Measurements from ENCODE around the gene DDX1. TPM values are rescaled to one million over a fixed set of nuclear protein-coding genes. Genes with fewer than 3 reads are reported as not detected.
"Not testable (repeated sequence)": the region's sequence is repeated elsewhere in the genome, so short reads cannot be mapped to it uniquely, and the experiment has no call there.

The DDX1 gene
- total RNA-seq, 1 experiment from 2014 or later, result 131 TPM

GRCh38 chr2:15593327-15593705, 1.6 kb downstream of the DDX1 start:
- in situ Hi-C loops (cut with HindIII; ENCODE audit: low sequenced_read_pairs), result no loop called here
- DNase-seq (ENCODE audit: low spot score), result no peak

GRCh38 chr2:15594291-15595256, 2.9 kb downstream of the DDX1 start:
- in situ Hi-C loops (cut with HindIII; ENCODE audit: low sequenced_read_pairs), result no loop called here

GRCh38 chr2:15595342-15595905, 3.8 kb downstream of the DDX1 start:
- in situ Hi-C loops (cut with HindIII; ENCODE audit: low sequenced_read_pairs), result no loop called here
- DNase-seq (ENCODE audit: low spot score), result no peak

More at GRCh38 chr2:15594291-15595256, 2.9 kb downstream of the DDX1 start:
- DNase-seq (ENCODE audit: low spot score), result no peak

GRCh38 chr2:15595936-15596335, 4.3 kb downstream of the DDX1 start:
- in situ Hi-C loops (cut with HindIII; ENCODE audit: low sequenced_read_pairs), result no loop called here
- no peak for DNase-seq (ENCODE audit: low spot score)

- no peak for DNase-seq (ENCODE audit: low spot score)
- in situ Hi-C loops (cut with HindIII; ENCODE audit: low sequenced_read_pairs), result no loop called here
These were observed 4.7 kb downstream of the DDX1 start for GRCh38 chr2:15596350-15596749.

DNA sequence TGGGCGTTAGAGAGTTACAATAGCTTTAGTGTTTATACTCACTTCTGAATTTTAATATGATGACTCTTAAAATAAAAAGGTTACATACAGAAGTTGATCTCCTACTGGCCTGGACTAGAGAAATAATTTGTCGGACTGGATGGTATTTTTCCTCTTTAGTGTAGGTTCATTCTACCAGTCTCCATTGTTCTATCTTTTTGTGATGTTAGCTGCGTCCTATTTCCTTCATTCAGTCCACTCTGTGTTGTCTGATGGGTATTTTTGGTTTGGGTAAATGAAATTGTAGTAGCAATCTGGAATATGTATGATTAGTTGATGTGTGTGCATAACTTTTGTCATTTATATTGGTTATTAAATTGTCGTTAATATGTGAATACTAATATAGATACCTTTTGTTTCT, 5.3 kb downstream of the DDX1 start:
- no peak for DNase-seq (ENCODE audit: low spot score)
- in situ Hi-C loops (cut with HindIII; ENCODE audit: low sequenced_read_pairs), result no loop called here

- in situ Hi-C loops (cut with HindIII; ENCODE audit: low sequenced_read_pairs), result no loop called here
- no peak for DNase-seq (ENCODE audit: low spot score)
These were observed 8.3 kb downstream of the DDX1 start for GRCh38 chr2:15599994-15600393.

- no peak for DNase-seq (ENCODE audit: low spot score)
These were observed 10.0 kb downstream of the DDX1 start for GRCh38 chr2:15601681-15602080.

DNA sequence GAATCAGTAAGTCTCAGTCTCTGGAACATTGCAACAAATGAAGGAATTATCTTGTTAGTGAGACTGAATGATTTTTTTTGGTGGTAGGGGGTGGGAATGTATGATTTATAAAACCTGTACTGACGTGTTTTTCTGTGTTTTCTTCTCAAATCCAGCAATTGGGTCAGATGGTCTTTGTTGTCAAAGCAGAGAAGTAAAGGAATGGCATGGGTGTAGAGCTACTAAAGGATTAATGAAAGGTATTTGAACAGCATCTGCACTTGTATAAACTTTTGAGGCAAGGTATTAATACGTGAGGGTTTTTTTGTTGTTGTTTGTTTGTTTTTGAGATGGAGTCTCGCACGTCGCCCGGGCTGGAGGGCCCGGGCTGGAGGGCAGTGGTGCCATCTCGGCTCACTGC, 10.7 kb downstream of the DDX1 start:
- no peak for DNase-seq (ENCODE audit: low spot score)
- in situ Hi-C loops (cut with HindIII; ENCODE audit: low sequenced_read_pairs), result no loop called here

More at GRCh38 chr2:15601681-15602080, 10.0 kb downstream of the DDX1 start:
- in situ Hi-C loops (cut with HindIII; ENCODE audit: low sequenced_read_pairs), result no loop called here

DNA sequence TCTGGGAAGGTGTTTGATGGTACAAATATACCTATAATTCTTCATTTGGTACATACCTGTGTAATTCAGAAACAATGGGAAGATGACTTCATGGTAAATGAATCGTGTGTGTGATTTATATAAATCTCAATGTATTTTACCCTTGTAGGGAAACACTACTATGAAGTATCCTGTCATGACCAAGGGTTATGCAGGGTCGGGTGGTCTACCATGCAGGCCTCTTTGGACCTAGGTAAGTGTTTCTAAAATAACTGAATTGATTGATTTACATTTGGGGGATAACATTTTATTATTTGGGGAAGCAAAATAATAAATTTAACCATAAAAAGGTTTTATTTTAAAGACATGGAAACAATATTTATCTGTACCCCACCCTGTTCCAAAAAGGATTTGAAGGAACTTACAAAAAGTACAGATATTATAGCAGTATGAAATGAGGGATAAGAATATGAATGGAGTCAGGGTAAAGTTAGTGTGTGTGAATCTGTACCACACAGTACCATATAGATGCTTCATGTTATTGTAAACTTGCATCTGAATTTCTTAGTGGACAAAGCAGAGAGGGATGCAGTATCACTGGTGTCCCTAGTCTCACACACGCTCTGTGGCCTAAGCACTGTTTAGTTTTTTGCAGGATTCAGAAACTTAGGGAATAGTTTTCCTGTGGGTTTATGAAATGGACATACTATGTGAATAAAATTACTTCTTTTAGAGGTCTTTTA, 11.5 kb downstream of the DDX1 start:
- DNase-seq (ENCODE audit: low spot score), result no peak
- in situ Hi-C loops (cut with HindIII; ENCODE audit: low sequenced_read_pairs), result no loop called here

DNA sequence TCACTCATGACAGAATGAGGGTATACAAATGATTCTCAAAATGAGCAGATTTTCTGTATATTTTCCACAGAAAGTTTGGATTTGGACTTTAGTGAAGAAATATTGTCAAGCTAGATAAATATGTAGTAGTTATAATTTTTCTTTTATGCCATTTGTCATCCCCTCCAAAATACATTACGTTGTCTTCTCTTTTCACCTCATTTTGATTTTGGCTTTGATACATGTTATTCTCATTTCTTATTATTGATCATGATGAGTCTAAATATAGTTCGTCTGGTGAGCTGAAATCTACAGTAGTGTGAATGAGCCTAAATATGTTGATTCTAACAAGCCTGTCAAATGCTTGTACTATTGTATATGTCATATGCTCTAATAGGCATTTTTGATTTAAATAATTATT, 12.3 kb downstream of the DDX1 start:
- DNase-seq (ENCODE audit: low spot score), result no peak
- in situ Hi-C loops (cut with HindIII; ENCODE audit: low sequenced_read_pairs), result no loop called here

- DNase-seq (ENCODE audit: low spot score), result no peak
- in situ Hi-C loops (cut with HindIII; ENCODE audit: low sequenced_read_pairs), result no loop called here
These were observed 14.1 kb downstream of the DDX1 start for GRCh38 chr2:15605721-15606120.

- no peak for DNase-seq (ENCODE audit: low spot score)
- in situ Hi-C loops (cut with HindIII; ENCODE audit: low sequenced_read_pairs), result no loop called here
These were observed 15.1 kb downstream of the DDX1 start for GRCh38 chr2:15606481-15607441.

- in situ Hi-C loops (cut with HindIII; ENCODE audit: low sequenced_read_pairs), result no loop called here
- no peak for DNase-seq (ENCODE audit: low spot score)
These were observed 16.2 kb downstream of the DDX1 start for GRCh38 chr2:15607709-15608391.

DNA sequence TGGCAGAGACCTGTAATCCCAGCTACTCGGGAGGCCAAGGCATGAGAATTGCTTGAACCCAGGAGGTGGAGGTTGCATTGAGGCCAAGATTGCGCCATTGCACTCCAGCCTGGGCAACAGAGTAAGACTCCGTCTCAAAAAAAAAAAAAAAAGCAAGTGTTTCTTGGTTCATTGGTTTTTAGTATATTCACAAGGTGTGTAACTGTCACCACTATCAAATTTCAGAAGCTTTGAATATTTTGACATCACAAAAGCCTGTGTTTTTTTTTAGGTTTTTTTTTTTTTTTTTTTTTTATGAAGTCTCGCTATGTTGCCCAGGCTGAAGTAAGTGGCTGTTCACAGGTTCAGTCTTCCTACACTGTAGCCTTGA, 16.7 kb downstream of the DDX1 start:
- DNase-seq (ENCODE audit: low spot score), result no peak
- in situ Hi-C loops (cut with HindIII; ENCODE audit: low sequenced_read_pairs), result no loop called here

DNA sequence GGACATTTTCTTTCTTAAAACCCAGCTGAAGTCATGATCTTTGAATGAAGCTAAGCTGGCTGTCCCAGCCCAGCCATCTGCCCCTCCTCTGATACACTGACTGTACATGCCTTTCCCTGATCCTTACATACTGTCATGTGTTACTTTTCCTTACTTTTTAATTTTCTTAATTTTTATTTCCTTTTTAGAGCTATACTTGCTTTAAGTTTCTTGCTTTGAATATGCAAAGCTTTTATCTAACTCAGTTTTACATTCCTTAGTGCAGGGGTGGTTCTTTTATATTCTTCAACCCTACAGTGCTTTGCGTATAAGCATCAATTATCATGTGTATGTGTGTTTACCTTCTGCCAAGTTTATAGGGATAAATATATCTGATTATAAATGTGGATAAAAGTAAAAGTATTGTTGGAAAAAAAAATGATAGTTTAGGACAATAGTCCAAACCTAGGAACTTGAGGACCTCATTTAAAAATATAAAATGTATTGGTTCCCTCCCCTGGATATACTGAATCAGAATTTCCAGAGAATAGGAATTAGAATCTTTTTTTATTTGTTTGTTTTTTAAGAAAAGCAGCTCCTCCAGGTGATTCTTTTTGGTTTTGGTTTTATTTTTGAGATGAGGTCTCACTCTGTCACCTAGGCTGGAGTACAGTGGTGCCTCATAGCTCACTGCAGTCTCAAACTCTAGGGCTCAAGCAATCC, 17.8 kb downstream of the DDX1 start:
- in situ Hi-C loops (cut with HindIII; ENCODE audit: low sequenced_read_pairs), result no loop called here

DNA sequence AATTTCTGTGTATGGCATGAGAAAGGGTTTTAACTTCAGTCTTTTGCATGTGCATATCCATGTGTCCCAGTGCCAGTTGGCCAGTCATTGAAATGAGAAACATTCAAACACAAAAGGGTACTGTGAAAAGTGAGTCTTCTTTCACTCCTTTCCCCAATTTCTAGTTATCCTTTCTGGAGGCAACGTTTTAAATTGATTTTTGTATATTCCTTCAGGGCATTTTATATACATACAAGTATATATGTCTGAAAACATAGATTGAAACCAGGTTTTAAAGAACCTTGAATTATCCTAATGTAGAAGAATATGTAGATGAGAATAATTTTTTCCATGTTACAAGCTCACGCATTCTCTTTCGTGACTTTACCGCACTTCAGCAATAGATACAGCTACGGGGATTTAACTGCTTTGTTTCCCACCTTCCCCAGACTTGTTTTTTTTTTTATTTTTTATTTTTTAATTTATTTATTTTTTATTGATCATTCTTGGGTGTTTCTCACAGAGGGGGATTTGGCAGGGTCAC, 18.8 kb downstream of the DDX1 start:
- in situ Hi-C loops (cut with HindIII; ENCODE audit: low sequenced_read_pairs), result no loop called here
- no peak for DNase-seq (ENCODE audit: low spot score)

More for the DNA sequence above, 17.8 kb downstream of the DDX1 start:
- no peak for DNase-seq (ENCODE audit: low spot score)

GRCh38 chr2:15612101-15612500, 20.4 kb downstream of the DDX1 start:
- in situ Hi-C loops (cut with HindIII; ENCODE audit: low sequenced_read_pairs), result not testable (repeated sequence)

More at GRCh38 chr2:15612101-15612500, 20.4 kb downstream of the DDX1 start:
- DNase-seq (ENCODE audit: low spot score), result not testable (repeated sequence)

Measured in G401 (cell line).